ENCODE results near the gene TMEM18. TPM values are rescaled to one million over a fixed set of nuclear protein-coding genes. Genes with fewer than 3 reads are reported as not detected.
A peak's percentile ranks its signal among the peaks of the same experiment; 100 is the strongest.

The TMEM18 gene
- total RNA-seq, 1 donor: 24.1 TPM

DNA sequence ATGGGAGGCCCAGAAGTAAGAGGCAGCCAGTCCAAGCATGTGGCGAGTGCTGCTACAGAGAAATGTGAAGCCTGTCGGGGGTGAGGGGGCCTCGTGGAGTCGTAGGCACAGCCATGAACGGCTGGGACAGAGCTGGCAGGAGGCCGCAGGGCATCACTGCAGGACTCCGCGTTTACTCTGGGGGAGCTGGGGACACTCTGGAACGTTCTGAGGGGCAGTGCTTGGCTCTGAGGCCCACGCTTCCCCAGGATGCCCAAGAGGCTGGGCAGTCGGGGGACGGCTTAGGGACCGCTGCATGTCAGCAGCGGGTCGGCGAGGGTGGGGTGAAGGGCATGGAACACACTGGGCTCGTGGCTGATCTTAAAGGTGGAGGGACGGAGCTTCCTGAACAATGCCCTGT is 6.6 kb downstream of the TMEM18 start:
- no peak overlapping the region for H3K4me3 ChIP-seq (ENCODE audit: low read depth, low read length)
- DNase-seq (ENCODE audit: low read depth): no peak
- TF ChIP-seq, protein P1, sequence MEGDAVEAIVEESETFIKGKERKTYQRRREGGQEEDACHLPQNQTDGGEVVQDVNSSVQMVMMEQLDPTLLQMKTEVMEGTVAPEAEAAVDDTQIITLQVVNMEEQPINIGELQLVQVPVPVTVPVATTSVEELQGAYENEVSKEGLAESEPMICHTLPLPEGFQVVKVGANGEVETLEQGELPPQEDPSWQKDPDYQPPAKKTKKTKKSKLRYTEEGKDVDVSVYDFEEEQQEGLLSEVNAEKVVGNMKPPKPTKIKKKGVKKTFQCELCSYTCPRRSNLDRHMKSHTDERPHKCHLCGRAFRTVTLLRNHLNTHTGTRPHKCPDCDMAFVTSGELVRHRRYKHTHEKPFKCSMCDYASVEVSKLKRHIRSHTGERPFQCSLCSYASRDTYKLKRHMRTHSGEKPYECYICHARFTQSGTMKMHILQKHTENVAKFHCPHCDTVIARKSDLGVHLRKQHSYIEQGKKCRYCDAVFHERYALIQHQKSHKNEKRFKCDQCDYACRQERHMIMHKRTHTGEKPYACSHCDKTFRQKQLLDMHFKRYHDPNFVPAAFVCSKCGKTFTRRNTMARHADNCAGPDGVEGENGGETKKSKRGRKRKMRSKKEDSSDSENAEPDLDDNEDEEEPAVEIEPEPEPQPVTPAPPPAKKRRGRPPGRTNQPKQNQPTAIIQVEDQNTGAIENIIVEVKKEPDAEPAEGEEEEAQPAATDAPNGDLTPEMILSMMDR (IDR thresholded peaks at IDR 0.05; ENCODE audit: insufficient read depth, low read length): no peak

DNA sequence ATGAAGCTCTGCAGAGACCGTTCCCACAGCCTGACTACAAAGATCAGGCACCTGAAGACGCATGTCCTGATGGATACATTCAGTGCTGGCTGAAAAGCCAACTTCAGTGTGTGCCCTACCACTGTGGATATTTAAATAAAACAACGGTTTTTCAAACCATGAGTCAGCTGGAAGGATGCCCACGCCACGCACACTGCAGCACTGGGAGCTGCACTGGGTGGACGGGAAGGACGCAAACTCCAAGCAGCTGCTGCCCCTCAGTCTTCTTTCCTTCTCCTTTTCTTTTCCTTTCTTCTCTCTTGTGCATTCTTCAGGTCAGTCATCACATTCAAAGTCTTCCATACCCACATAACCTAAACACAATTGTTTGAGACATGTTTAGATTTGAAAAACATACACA is 7.9 kb downstream of the TMEM18 start:
- peak; percentile 38 for DNase-seq (ENCODE audit: low read depth)
- no peak overlapping the region for H3K4me3 ChIP-seq (ENCODE audit: low read depth, low read length)
- TF ChIP-seq, protein P1 (IDR thresholded peaks at IDR 0.05; ENCODE audit: insufficient read depth, low read length): no peak

DNA sequence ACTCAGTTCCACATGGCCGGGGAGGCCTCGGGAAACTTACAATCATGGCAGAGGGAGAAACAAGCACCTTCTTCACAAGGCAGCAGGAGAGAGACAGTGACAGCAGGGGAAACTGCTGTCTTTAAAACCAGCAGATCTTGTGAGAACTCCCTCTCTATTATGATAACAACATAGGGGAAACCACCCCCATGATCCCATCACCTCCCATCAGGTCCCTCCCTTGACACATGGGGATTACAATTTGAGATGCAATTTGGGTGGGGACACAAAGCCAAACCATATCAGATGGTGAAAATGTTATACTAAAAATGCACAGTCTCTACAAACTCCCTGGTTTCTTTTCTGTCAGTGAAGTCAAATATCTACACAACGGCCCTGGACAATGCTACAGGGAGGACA is 9.2 kb downstream of the TMEM18 start:
- TF ChIP-seq, protein P1 (IDR thresholded peaks at IDR 0.05; ENCODE audit: insufficient read depth, low read length): no peak
- no peak overlapping the region for H3K4me3 ChIP-seq (ENCODE audit: low read depth, low read length)
- no peak for DNase-seq (ENCODE audit: low read depth)

- peak; percentile 80 for DNase-seq (ENCODE audit: low read depth)
- H3K4me3 ChIP-seq (ENCODE audit: low read depth, low read length): no peak overlapping the region
- TF ChIP-seq, protein P1 (IDR thresholded peaks at IDR 0.05; ENCODE audit: insufficient read depth, low read length): peak; percentile 88
These were observed 9.7 kb downstream of the TMEM18 start for GRCh38 chr2:667332-667999.

- TF ChIP-seq, protein P1 (IDR thresholded peaks at IDR 0.05; ENCODE audit: insufficient read depth, low read length): no peak
- no peak for DNase-seq (ENCODE audit: low read depth)
- no peak overlapping the region for H3K4me3 ChIP-seq (ENCODE audit: low read depth, low read length)
These were observed 10.8 kb downstream of the TMEM18 start for GRCh38 chr2:666441-666840.

GRCh38 chr2:665340-666073 is 11.7 kb downstream of the TMEM18 start:
- no peak for DNase-seq (ENCODE audit: low read depth)
- TF ChIP-seq, protein P1 (IDR thresholded peaks at IDR 0.05; ENCODE audit: insufficient read depth, low read length): no peak
- H3K4me3 ChIP-seq (ENCODE audit: low read depth, low read length): no peak overlapping the region
